HTR-8/SVneo (cell line): ENCODE results near the gene KCNIP4.

ENCODE experiments used
- DNase-seq: peaks from one replicate; pipeline ENCODE4 v3.0.0; 2011; ENCODE audit warnings: low spot score, mixed read lengths; ENCODE audit not compliant: insufficient read length
- FAIRE-seq: peaks from 2 replicates; lab custom pipeline; 2011; peaks lifted over from hg19 to GRCh38; lab: Jason Lieb, UNC

KCNIP4 gene

GRCh38 chr4:21769404-21770147, 179.0 kb downstream of the KCNIP4 start:
- FAIRE-seq, result no peak
- peak; percentile 40 for DNase-seq

DNA sequence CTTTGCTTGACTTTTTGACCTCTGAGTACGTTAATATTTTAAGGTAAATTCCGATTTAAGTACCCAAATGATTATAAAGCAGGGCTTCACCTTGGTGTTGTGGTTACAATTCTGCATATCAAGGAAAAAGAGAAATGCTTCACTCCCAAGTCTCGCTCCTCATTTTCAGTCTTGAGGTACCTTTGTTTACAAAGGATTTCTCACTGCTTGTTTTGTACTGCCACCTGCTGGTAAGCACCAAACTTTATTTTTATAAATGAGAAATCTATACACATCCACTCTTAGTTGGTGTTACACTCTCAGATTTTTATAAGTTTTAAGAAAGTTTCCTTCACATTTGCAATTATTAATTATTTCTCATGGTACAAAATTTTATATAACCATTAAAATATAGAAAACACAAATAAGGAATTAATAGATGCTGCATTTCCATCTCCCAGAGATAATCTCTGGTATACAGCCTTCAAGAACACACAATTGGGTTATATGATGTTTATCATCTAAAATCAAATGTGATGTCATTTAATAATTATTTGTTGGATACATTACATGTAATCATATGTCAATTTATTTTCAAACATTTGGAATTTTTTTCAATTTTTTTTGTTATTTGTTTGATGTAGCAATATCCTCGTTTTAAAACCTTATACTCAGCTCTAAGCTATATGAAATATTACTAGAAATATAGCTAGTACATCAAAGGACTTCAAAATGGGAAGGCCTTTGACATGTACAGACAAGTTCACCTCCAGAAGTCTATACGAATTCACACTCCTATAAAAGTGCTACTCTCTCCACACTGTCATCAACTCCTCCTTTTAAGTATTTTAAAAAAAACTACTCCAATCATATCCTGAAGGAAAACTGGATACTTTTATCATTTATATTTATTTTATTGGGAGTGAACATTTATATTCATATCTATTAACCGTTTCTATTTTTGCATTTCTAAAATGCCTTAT, 179.9 kb downstream of the KCNIP4 start:
- DNase-seq, result no peak
- FAIRE-seq, result no peak

DNA sequence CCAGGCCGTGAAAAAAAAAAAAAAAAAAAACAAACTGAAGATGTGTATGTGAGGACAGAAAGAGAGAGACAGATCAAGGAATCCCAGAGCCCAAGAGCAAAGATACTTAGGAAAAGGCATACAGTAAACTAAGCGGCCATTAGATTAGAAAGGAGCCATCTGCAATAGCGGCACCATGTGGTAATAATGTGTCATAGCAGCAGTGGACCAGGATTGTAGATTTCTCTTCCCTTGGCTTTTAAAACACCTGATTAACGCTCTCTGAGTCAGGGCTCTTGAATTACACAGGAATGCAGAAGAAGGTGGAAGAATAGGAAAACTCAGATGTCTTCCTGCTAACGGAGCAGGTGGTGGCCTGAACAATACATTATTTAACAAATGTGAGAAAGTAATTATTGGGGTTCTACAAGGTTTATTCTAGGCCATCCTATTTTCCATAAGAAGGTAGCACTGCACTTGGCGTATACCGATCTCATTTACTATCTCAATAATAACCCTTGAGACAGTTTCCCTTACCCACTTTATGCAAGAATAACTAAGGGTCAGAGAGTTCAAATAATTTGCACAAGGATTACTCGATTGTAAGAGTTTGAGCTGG, 182.7 kb downstream of the KCNIP4 start:
- no peak for FAIRE-seq

DNA sequence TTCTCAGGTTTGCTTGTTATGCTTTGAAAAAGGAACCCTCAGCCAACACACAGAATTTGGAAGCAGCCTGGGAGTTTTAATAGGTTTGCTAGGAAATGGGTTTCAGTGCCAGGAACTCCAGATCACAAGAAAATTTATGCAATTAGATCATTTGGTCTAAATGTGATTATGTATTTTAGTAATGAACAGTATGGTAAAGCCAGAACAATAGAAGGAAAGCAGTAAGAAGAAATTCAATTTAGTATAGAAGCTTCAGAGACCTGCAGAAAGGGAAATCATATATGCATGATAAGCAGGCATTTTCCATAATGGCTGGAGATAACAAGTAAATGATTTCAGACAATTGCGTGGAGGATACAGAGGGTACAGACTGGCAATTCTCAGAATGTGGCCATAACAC, 184.7 kb downstream of the KCNIP4 start:
- FAIRE-seq (no peak), DNase-seq (no peak)

More for the DNA sequence above, 182.7 kb downstream of the KCNIP4 start:
- DNase-seq, result no peak

- no peak for FAIRE-seq
- DNase-seq, result no peak
Observed at GRCh38 chr4:21757248-21757647, 191.3 kb downstream of the KCNIP4 start.

DNA sequence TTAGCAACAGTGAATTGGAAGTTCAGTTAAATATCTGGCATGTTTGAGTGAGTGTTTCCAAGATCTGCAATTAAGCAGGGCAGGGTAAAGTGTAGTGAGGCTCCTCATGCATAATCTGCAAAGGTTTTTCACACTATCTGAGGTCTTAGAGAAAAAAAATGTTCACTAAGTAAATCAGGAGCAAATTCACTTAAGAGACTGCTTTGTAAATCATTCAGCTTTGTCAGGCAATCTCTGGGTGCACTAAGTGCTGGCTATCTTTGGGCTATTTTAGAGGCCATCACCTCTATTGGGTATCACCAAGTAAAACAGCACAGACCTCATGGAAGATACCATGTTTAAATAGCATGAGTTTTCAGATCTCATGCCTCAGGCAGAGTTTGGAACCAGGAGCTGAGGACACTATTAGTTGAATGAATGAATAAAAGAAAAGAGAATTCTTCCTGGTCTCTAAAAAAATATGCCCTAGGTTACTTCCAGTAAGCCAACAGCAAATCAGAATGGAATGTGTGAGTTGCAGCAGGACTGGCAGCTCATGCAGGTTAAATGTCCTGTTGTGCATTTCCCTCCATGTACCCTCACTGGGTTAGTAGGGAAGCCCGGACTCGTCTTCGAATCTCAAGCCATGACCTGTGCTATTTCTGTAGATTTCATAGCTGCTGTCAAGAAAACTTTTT, 195.3 kb downstream of the KCNIP4 start:
- FAIRE-seq (no peak), DNase-seq (no peak)

DNA sequence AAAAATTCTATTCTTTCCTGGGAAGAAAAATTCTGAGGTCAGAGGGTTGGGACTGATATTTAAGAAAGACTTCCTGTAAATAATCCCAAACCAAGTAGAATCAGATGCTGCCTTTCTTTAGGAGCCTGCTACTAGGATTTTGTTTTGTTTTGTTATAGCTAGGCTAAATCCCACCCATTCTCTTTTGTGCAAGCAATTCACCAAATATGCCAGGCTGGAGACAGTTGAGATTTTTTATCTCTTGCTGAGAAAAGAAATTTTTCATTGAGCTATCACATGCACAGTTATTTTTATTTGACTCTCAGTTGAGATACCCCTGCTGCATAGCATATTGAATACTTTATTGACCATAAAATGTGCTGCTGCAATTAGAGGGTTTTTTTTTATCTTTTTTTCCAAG, 196.0 kb downstream of the KCNIP4 start:
- no peak for FAIRE-seq
- DNase-seq, result no peak

- FAIRE-seq (no peak), DNase-seq (no peak)
Observed at GRCh38 chr4:21749924-21750323, 198.6 kb downstream of the KCNIP4 start.

GRCh38 chr4:21749412-21749811, 199.2 kb downstream of the KCNIP4 start:
- DNase-seq (no peak), FAIRE-seq (no peak)

GRCh38 chr4:21744046-21744445, 204.5 kb downstream of the KCNIP4 start:
- FAIRE-seq (no peak), DNase-seq (no peak)

DNA sequence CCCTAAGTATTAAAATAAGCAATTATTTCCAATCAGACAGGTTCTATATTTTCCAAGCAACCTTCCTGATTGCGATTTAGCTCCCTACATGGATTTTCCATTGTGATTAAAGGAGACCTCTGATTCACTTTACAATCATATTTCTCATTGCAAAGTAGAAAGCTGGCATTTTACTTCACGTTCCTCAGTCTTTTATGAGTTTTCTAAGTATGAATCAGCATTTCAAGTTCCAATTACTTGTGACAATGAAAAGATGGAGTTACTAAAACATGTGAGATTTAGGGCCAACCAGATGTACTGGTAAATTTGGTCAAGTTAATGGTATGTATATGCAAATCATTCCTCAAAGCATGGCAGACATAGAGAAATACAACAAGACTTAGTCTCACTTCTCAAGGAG, 206.2 kb downstream of the KCNIP4 start:
- no peak for DNase-seq
- no peak for FAIRE-seq

- no peak for DNase-seq
- FAIRE-seq, result no peak
Observed at GRCh38 chr4:21738821-21739220, 209.8 kb downstream of the KCNIP4 start.

DNA sequence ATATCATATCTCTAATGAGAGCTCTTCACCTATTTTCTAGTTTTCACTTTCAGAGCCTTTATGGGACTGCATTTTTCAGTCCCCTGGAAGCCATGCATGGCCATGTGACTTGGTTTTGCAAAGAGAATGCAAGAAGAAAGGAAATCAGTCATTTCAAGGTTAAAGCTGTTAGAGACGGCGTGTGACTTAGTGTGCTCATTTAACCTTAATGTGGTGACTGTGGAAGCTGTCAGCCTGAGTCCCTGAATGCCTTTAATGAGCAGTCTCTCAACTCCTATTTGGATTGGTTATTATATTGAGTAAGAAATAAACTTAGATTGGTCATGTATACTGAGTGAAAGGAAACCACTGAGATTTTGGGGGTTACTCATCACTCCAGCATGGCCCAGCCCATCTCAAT, 212.7 kb downstream of the KCNIP4 start:
- no peak for DNase-seq

DNA sequence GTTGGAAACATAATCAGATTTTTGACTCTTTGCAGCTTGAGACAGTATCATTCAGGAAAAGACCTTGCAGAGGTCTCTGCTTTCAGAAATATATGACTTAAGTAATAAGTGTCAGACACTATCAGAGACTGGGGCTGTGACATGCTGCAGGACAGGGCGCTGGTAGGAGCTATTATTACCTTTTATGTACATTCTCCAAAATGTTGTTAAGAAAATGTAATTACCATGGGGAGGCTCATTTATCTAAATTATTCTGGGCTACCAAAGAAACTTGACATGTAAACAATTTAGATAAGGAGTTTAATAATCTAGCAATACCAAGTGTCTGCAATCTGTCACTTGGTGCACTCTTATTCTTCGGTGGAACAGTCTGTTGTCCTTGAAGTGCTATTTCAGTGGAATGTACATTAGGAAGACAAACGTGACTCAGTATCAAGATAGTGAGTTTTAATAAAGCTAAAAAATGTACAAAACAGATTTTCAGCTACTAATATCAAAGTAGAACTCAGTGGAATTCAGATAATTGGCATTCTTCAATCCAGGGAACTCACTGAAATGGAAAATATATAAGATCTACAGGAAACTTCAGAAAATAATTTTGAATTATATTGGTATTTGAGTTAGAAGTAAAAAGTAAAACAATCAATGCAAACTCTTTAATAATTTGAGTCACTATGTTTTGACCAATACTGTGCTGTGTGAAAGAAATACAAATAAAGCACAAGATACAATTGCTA, 214.5 kb downstream of the KCNIP4 start:
- DNase-seq, result no peak
- FAIRE-seq, result no peak

More for the DNA sequence above, 212.7 kb downstream of the KCNIP4 start:
- no peak for FAIRE-seq

DNA sequence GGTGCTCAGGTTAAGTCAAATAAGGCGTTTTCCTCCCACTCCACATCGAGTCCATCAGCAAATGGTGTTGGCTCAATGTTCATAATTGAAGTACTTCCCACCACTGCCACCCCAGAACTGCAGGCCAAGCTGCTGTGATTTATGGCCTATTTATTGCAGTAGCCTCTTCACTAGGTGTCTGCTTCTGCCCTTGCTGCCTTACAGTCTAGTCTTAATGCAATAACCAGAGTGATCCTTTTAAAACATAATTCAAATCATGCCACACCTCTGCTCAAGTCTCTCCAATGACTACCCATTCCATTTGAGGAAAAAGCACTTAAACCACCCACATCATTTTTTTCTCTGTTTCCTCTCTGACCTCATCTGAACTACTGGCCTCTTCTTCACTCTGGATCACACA, 220.3 kb downstream of the KCNIP4 start:
- DNase-seq, result no peak
- FAIRE-seq, result no peak

- DNase-seq (peak; percentile 3), FAIRE-seq (no peak)
Observed at GRCh38 chr4:21726255-21726815, 222.2 kb downstream of the KCNIP4 start.

GRCh38 chr4:21722157-21722839, 226.3 kb downstream of the KCNIP4 start:
- FAIRE-seq, result no peak
- DNase-seq, result no peak

DNA sequence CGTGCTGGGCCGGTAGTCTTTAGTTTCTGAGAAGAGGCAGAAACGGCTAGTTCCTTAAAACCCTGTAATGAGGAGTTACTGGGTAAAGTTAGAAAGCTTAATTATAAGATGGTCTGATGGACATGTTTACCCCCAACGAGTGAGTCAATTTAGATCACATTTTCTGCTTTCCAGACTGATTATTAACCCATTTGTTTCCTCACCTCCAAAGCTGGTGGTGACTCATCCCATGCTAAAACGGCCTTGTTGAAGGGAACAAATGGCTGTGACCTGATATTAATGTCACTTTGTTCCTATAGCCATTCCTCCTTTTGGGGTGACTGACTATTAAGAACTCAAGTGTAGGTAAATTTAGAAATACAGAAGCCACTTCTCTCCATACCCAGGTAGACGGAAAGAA, 232.0 kb downstream of the KCNIP4 start:
- DNase-seq, result no peak
- FAIRE-seq, result no peak
